Caco-2 (cell line): Measurements from ENCODE around the gene LRRC4C. TPM values are rescaled to one million over a fixed set of nuclear protein-coding genes. Genes with fewer than 3 reads are reported as not detected.

Source experiments
- BruUV-seq: library from RNA; stranded (reverse); fragments of 400-500 nt; replicated peaks from 2 replicates; lab custom pipeline; 2021; lab: Mats Ljungman, UMichigan
- CTCF ChIA-PET: fragments of 300-600 bp; sonication (Branson Sonifier 250); formaldehyde crosslinking; loops from one replicate; lab custom pipeline; 2022; ENCODE audit warnings: antibody characterized with exemption; lab: Charles Lee
- POLR2A ChIA-PET: fragments of 300-600 bp; sonication (Branson Sonifier 250); formaldehyde crosslinking; loops from one replicate; lab custom pipeline; 2022; ENCODE audit warnings: antibody characterized with exemption; lab: Charles Lee
- DNase-seq, 2 experiments: peaks; one replicate each; pipeline versions ENCODE4 v3.0.0 to v3.0.0-alpha.2; 2020 to 2022
- H3K27me3 ChIP-seq: replicated peaks from 2 replicates; pipeline ENCODE4 v1.6.0; 2011; ENCODE audit warnings: low read length; ENCODE audit not compliant: control insufficient read depth, insufficient read depth
- H3K36me3 ChIP-seq: 2 replicates; pipeline ENCODE4 v1.5.1; 2011; ENCODE audit warnings: low read length; ENCODE audit not compliant: control insufficient read depth, insufficient read depth
- H3K4me1 ChIP-seq: fragments of 250-450 bp; sonication (Bioruptor Pico); 2 replicates; pipeline ENCODE4 v1.5.1; 2020; ENCODE audit warnings: mild to moderate bottlenecking
- H3K4me3 ChIP-seq: 2 replicates; pipeline ENCODE4 v1.5.1; 2011; ENCODE audit warnings: low read depth, mild to moderate bottlenecking, control low read depth, low read length
- H3K9me3 ChIP-seq: fragments of 250-450 bp; sonication (Bioruptor Pico); 2 replicates; pipeline ENCODE4 v1.5.1; 2020; ENCODE audit warnings: mild to moderate bottlenecking, moderate library complexity
- H3K27ac Mint-ChIP-seq: one replicate; pipeline ENCODE4 v1.8.0; 2022; ENCODE audit warnings: mixed read lengths; ENCODE audit not compliant: unreplicated experiment
- H3K27me3 Mint-ChIP-seq: one replicate; pipeline ENCODE4 v1.8.0; 2022; ENCODE audit warnings: mixed read lengths; ENCODE audit not compliant: insufficient read depth, unreplicated experiment
- H3K36me3 Mint-ChIP-seq: one replicate; pipeline ENCODE4 v1.8.0; 2022; ENCODE audit warnings: mild to moderate bottlenecking, mixed read lengths; ENCODE audit not compliant: insufficient read depth, unreplicated experiment
- H3K4me1 Mint-ChIP-seq: one replicate; pipeline ENCODE4 v1.8.0; 2022; ENCODE audit warnings: low read depth, mixed read lengths; ENCODE audit not compliant: unreplicated experiment
- H3K4me3 Mint-ChIP-seq: one replicate; pipeline ENCODE4 v1.8.0; 2022; ENCODE audit warnings: mild to moderate bottlenecking, moderate library complexity, mixed read lengths; ENCODE audit not compliant: unreplicated experiment
- H3K9me3 Mint-ChIP-seq: one replicate; pipeline ENCODE4 v1.8.0; 2022; ENCODE audit warnings: mixed read lengths; ENCODE audit not compliant: unreplicated experiment
- intact Hi-C: fragments of 100-400 bp; cut with micrococcal nuclease; formaldehyde crosslinking; loops from one replicate; pipeline ENCODE4 v1.10.0; 2022; ENCODE audit not compliant: unreplicated experiment
- total RNA-seq: library from RNA; stranded (reverse); gene quantifications from 2 replicates; pipeline ENCODE4 v1.2.3, GENCODE V29; 2022
- TF ChIP-seq, protein P1 (sequence below), 2 experiments: fragments of 200-600 bp in 1 of 2; IDR thresholded peaks; 1 replicate in 1 of 2; 2 replicates in 1 of 2; pipeline versions ENCODE4 v1.5.1 to v1.8.0; 2011 to 2022; ENCODE audit warnings: antibody characterized with exemption in 1 of 2, control low read depth in 1 of 2, inconsistent platforms in 1 of 2, low read depth in 1 of 2, low read length in 1 of 2, mild to moderate bottlenecking in 1 of 2, moderate library complexity in 1 of 2; ENCODE audit not compliant: insufficient read depth in 1 of 2, severe bottlenecking in 1 of 2, unreplicated experiment in 1 of 2

Gene LRRC4C
- total RNA-seq, 1 experiment from 2014 or later: not detected

DNA sequence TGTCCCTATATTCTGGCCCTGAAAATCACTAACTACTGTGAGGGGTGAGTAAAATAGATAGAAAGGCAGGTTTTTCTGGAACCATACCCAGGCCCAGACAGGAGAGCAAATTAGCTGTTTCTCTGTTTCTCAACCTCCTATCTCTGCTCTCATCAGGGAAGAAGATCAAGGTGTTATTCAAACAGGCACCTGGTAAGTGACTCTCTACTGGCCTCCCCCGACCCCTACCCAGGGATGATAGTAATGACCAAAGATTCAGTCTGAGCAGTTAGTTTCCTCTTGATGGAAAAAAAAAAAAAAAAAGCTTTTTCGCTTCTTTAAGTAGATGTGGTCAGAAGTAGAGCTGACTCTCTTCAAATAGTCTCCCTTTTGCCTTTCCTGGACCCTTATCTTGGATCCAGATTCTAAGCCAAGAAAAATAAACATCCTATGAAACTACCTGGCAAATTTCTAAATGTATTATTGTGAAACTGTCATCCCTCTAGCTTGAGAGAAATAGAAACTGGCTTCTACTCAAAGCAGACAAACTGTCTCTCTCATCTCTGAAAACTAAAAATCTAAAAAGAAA lies 9.9 kb downstream of the LRRC4C start:
- Mint-ChIP-seq H3K4me1 (no peaks in the 10 kb centered on the region), H3K9me3 (no peaks in the 10 kb centered on the region), H3K36me3 (no peaks in the 10 kb centered on the region), H3K27me3 (peaks cover 3% of the 10 kb centered on the region), H3K27ac (no peak overlapping the region), H3K4me3 (no peak overlapping the region)
- no peaks in the 10 kb centered on the region for H3K9me3 ChIP-seq
- CTCF ChIA-PET: no interaction called here
- H3K27me3 ChIP-seq: no peaks in the 10 kb centered on the region
- no peak for DNase-seq
- no TSS peak for BruUV-seq
- TF ChIP-seq, protein P1, sequence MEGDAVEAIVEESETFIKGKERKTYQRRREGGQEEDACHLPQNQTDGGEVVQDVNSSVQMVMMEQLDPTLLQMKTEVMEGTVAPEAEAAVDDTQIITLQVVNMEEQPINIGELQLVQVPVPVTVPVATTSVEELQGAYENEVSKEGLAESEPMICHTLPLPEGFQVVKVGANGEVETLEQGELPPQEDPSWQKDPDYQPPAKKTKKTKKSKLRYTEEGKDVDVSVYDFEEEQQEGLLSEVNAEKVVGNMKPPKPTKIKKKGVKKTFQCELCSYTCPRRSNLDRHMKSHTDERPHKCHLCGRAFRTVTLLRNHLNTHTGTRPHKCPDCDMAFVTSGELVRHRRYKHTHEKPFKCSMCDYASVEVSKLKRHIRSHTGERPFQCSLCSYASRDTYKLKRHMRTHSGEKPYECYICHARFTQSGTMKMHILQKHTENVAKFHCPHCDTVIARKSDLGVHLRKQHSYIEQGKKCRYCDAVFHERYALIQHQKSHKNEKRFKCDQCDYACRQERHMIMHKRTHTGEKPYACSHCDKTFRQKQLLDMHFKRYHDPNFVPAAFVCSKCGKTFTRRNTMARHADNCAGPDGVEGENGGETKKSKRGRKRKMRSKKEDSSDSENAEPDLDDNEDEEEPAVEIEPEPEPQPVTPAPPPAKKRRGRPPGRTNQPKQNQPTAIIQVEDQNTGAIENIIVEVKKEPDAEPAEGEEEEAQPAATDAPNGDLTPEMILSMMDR (IDR thresholded peaks at IDR 0.05; ENCODE audit: insufficient read depth in 1 of 2, low read depth in 1 of 2, low read length in 1 of 2, severe bottlenecking in 1 of 2, unreplicated experiment in 1 of 2): no peak
- no peaks in the 10 kb centered on the region for H3K36me3 ChIP-seq
- no peaks in the 10 kb centered on the region for H3K4me1 ChIP-seq
- POLR2A ChIA-PET: interaction anchor here (0.7 kb wide), 1 partner anchor 138 kb away, joined by 7 read pairs; no protein-coding TSS in a partner anchor
- H3K4me3 ChIP-seq: no peak overlapping the region
- intact Hi-C loops: no loop called here

DNA sequence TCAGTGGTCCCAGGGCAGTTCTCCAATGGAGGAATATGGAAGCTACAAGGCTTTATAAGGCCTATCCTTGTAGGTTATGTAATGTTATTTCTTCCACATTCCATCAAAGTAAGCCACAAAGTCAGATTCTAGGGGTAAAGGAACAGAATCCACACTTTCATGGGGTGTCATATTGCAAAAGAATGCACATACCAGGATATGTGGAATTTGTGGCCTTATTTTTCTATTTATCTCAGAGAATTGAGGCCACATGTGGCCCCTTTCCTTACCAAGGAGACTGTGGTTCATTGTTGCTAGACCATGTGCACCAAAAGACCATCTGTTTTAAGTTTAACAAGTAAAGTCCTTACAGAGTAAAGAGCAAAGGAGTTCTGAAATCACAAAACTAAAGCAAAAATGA lies 12.9 kb downstream of the LRRC4C start:
- Histone ChIP-seq H3K4me3 (no peak overlapping the region), H3K36me3 (no peaks in the 10 kb centered on the region), H3K27me3 (no peaks in the 10 kb centered on the region), H3K9me3 (no peaks in the 10 kb centered on the region), H3K4me1 (no peaks in the 10 kb centered on the region)
- BruUV-seq: no TSS peak
- Mint-ChIP-seq H3K4me1 (no peaks in the 10 kb centered on the region), H3K4me3 (no peak overlapping the region), H3K27me3 (peaks cover 3% of the 10 kb centered on the region), H3K36me3 (no peaks in the 10 kb centered on the region), H3K9me3 (no peaks in the 10 kb centered on the region), H3K27ac (no peak overlapping the region)
- POLR2A ChIA-PET: no interaction called here
- intact Hi-C loops: no loop called here
- DNase-seq: no peak
- TF ChIP-seq, protein P1 (IDR thresholded peaks at IDR 0.05; ENCODE audit: insufficient read depth in 1 of 2, low read depth in 1 of 2, low read length in 1 of 2, severe bottlenecking in 1 of 2, unreplicated experiment in 1 of 2): no peak
- CTCF ChIA-PET: no interaction called here

DNA sequence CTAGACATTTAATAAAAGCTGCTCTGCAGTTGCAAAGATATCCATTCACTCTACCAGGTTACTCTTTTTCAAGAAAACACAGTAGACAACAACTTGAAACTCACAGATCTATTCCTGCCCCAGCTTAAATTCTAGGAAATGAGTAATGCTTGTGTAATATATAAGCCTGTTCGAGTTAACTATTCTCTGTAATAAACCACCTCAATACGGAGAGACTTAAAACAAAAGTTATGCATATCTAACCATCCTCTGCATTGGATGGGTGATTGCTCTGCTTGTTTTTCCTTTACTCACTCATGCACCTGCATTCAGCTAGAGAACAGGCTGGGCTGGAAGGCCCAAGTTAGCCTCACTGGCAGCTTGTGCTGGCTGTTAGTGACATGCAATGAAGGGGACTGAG lies 13.3 kb downstream of the LRRC4C start:
- intact Hi-C loops: no loop called here
- Histone ChIP-seq H3K4me1 (no peaks in the 10 kb centered on the region), H3K36me3 (no peaks in the 10 kb centered on the region), H3K9me3 (no peaks in the 10 kb centered on the region), H3K27me3 (no peaks in the 10 kb centered on the region), H3K4me3 (no peak overlapping the region)
- no TSS peak for BruUV-seq
- no peaks in the 10 kb centered on the region for H3K36me3 Mint-ChIP-seq
- no peak for DNase-seq
- no peaks in the 10 kb centered on the region for H3K27me3 Mint-ChIP-seq
- no peaks in the 10 kb centered on the region for H3K9me3 Mint-ChIP-seq
- TF ChIP-seq, protein P1 (IDR thresholded peaks at IDR 0.05; ENCODE audit: insufficient read depth in 1 of 2, low read depth in 1 of 2, low read length in 1 of 2, severe bottlenecking in 1 of 2, unreplicated experiment in 1 of 2): no peak
- H3K27ac Mint-ChIP-seq: no peak overlapping the region
- ChIA-PET CTCF (no interaction called here), POLR2A (no interaction called here)
- H3K4me1 Mint-ChIP-seq: no peaks in the 10 kb centered on the region
- H3K4me3 Mint-ChIP-seq: no peak overlapping the region
